D721Med (cell line): ENCODE data around the gene UTRN.

Source experiments
- DNase-seq: peaks from one replicate; pipeline ENCODE4 v3.0.0; 2011; ENCODE audit warnings: low spot score; ENCODE audit not compliant: insufficient read length
- FAIRE-seq: peaks from 2 replicates; lab custom pipeline; 2011; peaks lifted over from hg19 to GRCh38; lab: Jason Lieb, UNC
- CTCF ChIP-seq: IDR thresholded peaks from 2 replicates; pipeline ENCODE4 v1.5.1; 2012; ENCODE audit warnings: mild to moderate bottlenecking, control low read depth; ENCODE audit not compliant: insufficient read depth; ENCODE audit errors: missing control alignments

UTRN gene

DNA sequence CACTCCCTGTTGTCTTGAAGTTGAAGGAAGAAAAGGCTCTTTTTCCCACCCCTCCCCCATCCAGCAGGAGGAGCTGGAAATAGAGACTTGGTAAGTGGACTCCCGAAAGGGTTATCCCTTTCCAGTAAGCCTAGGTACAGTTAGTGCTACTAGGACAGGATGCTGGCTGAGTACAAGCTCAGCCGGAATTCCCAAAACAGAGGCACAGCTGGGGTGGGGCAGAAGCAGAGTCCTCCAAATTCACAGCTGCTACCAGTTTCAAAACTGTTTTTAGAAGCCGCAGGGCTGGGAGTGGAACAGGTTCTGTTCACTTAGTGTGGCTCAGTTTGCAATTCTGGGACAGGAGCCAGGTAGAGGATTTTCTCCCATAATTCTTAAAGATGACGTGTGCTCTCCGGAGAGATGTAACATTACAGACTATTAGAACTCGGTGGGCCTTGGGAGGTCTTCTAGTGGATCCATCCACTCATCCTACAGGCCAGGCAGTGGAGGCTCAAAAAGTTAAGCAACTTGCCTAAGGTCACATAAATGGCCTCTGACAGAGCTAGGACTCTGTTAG lies 19.0 kb upstream of the UTRN start:
- FAIRE-seq (no peak), DNase-seq (no peak)
- no peak for TF ChIP-seq CTCF

GRCh38 chr6:144268794-144269349 lies 16.3 kb upstream of the UTRN start:
- FAIRE-seq (no peak), DNase-seq (no peak)
- TF ChIP-seq CTCF, result no peak

DNA sequence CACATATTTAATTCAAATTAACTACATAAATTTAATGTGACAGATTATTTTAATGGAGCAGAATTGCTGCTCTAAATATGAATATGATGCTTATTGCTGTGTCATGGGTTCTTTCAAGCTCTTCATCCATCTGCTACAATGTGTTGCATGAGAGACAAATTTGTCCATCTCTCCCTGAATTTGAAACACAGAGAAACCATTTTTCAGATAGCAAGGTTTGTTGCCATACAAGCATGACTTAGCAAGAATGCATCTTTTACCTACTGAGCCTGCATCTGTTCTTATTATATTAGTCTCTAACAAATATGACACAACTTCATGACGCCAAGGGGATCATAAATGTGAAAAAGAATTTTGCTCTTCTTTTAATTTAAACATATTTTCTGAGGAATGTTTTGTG lies 8.0 kb upstream of the UTRN start:
- no peak for TF ChIP-seq CTCF
- FAIRE-seq (no peak), DNase-seq (no peak)

DNA sequence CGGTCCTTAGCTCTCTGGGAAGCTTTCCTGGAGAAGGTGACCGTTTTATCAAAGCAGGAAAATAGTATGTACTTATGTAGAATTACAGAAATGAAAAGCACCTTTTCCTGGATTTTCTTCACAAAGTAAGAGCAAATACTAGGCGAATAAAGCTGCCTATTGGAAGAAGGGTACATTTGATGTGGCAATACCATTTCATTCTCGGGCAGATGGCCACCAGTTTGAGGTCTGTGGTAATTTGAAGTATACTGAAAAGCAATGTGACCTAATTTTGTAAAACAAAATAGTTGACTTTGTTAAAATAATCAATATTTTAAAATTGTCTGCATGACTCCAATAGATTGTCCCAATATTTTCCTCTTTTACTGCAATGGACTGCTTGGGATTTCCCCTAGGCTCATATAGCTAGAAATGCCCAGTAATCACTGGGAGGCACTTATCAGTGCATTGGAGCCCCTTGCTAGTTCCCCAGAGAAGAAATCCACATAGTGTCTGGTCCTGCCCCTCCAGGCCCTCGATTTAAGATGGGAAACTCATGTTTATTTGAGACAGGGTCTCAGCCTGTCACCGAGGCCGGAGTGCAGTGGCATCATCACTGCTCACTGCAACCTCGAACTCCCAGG lies 7.4 kb upstream of the UTRN start:
- no peak for DNase-seq
- no peak for FAIRE-seq
- TF ChIP-seq CTCF, result no peak

DNA sequence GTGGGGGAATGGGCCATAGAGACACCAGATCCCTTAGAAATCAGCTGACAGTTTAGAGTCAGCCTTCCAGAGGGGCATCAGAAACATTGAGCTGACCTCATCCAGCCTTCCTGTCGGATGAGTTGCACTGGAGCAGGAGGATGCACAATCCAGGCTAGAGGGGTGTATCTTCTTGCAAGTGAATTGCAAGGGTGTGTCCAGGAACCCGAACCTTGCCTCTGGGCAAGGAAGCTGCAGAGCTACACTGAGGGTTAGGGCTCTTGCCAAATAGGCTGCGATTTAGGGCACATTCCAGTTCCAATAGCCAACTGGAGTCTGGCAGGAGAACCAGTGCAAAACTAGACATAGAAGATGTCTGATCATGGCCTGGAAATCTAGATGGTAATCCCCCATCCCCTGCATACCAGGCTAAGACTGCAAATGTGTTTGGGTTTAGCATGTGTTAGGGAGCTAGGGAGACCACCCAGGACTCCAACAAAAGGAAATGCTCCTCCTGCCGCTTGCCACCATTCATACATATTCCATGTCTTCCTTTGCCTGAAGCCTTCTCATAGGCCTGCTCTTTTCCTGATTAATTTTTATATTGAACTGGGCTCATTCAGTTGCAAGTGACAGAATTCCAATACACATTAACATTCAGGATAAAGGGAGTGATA lies 6.3 kb upstream of the UTRN start:
- DNase-seq (no peak), FAIRE-seq (no peak)
- no peak for TF ChIP-seq CTCF

- DNase-seq, result no peak
- no peak for TF ChIP-seq CTCF
- FAIRE-seq, result no peak
Measured at GRCh38 chr6:144279484-144280150, 5.5 kb upstream of the UTRN start.
